Loucy (cell line): ENCODE measurements around the gene HDAC11.

ENCODE experiments used
- H2AFZ ChIP-seq: fragments of 200-600 bp; sonication (generic); 2 replicates; pipeline ENCODE4 v1.6.0; 2016; ENCODE audit warnings: antibody characterized with exemption, mild to moderate bottlenecking, low read length, moderate library complexity
- H3F3A ChIP-seq: fragments of 200-600 bp; 2 replicates; pipeline ENCODE4 v1.6.0; 2016; ENCODE audit warnings: antibody characterized with exemption, low read depth, mild to moderate bottlenecking
- H3K27me3 ChIP-seq: fragments of 200-600 bp; sonication (generic); 2 replicates; pipeline ENCODE4 v1.6.1; 2014; ENCODE audit warnings: low read length, mild to moderate bottlenecking; ENCODE audit not compliant: insufficient read depth, poor library complexity, severe bottlenecking
- H3K36me3 ChIP-seq: fragments of 200-600 bp; sonication (generic); 2 replicates; pipeline ENCODE4 v1.6.1; 2016; ENCODE audit warnings: low read length; ENCODE audit not compliant: insufficient read depth
- H3K4me1 ChIP-seq: fragments of 200-600 bp; sonication (generic); 2 replicates; pipeline ENCODE4 v1.5.1; 2014; ENCODE audit warnings: low read length, mild to moderate bottlenecking; ENCODE audit not compliant: insufficient read depth, poor library complexity, severe bottlenecking
- H3K4me2 ChIP-seq: fragments of 200-600 bp; sonication (generic); 2 replicates; pipeline ENCODE4 v1.6.0; 2014; ENCODE audit warnings: antibody characterized with exemption, low read length, low read depth, mild to moderate bottlenecking; ENCODE audit not compliant: poor library complexity, severe bottlenecking
- H3K4me3 ChIP-seq: fragments of 200-600 bp; sonication (generic); 2 replicates; pipeline ENCODE4 v1.5.1; 2014; ENCODE audit warnings: low read length, mild to moderate bottlenecking, mixed read lengths; ENCODE audit not compliant: poor library complexity, severe bottlenecking
- H3K79me2 ChIP-seq: fragments of 200-600 bp; sonication (generic); 2 replicates; pipeline ENCODE4 v1.6.1; 2014; ENCODE audit warnings: low read length; ENCODE audit not compliant: insufficient read depth
- H3K9ac ChIP-seq: fragments of 200-600 bp; sonication (generic); 2 replicates; pipeline ENCODE4 v1.6.0; 2014; ENCODE audit warnings: mild to moderate bottlenecking, low read depth, low read length, moderate library complexity; ENCODE audit not compliant: poor library complexity, severe bottlenecking
- H3K9me2 ChIP-seq: fragments of 200-600 bp; sonication (generic); replicated peaks from 2 replicates; pipeline ENCODE4 v1.6.1; 2016; ENCODE audit warnings: low read depth, low read length, mixed read lengths
- H3K9me3 ChIP-seq: fragments of 200-600 bp; sonication (generic); 2 replicates; pipeline ENCODE4 v1.6.1; 2014; ENCODE audit warnings: mild to moderate bottlenecking, antibody characterized with exemption, low read length, low read depth; ENCODE audit not compliant: insufficient read depth
- H4K20me1 ChIP-seq: fragments of 200-600 bp; sonication (generic); 2 replicates; pipeline ENCODE4 v1.6.0; 2014; ENCODE audit warnings: antibody characterized with exemption, low read length, mild to moderate bottlenecking; ENCODE audit not compliant: insufficient read depth, poor library complexity, severe bottlenecking
- CTCF ChIP-seq: fragments of 200-600 bp; sonication (generic); conservative IDR thresholded peaks from 2 replicates; pipeline ENCODE4 v1.5.1; 2014; ENCODE audit warnings: mild to moderate bottlenecking, antibody characterized with exemption, low read length
- EZH2phosphoT487 ChIP-seq: fragments of 200-600 bp; IDR thresholded peaks from 2 replicates; pipeline ENCODE4 v1.6.1; 2018; ENCODE audit warnings: antibody characterized with exemption, mild to moderate bottlenecking, moderate library complexity, borderline replicate concordance

Gene HDAC11

GRCh38 chr3:13526626-13526949 lies 46.5 kb downstream of the HDAC11 start:
- no peak for TF ChIP-seq EZH2phosphoT487
- TF ChIP-seq CTCF: no peak
- no peak overlapping the region for H3K4me2 ChIP-seq

GRCh38 chr3:13528217-13528867 lies 48.2 kb downstream of the HDAC11 start:
- no peak overlapping the region for H2AFZ ChIP-seq
- no peaks in the 10 kb centered on the region for H3K36me3 ChIP-seq
- H3F3A ChIP-seq: no peaks in the 10 kb centered on the region
- no peaks in the 10 kb centered on the region for H3K4me1 ChIP-seq
- H3K27me3 ChIP-seq: no peaks in the 10 kb centered on the region
- no peaks in the 10 kb centered on the region for H3K9me3 ChIP-seq
- no peaks in the 10 kb centered on the region for H3K79me2 ChIP-seq
- H4K20me1 ChIP-seq: no peaks in the 10 kb centered on the region
- H3K4me2 ChIP-seq: no peak overlapping the region
- H3K9ac ChIP-seq: no peak overlapping the region
- no peak overlapping the region for H3K4me3 ChIP-seq
- H3K9me2 ChIP-seq: no peaks in the 10 kb centered on the region
- no peak; the same call in 1 of the 2 replicates for TF ChIP-seq CTCF
- TF ChIP-seq EZH2phosphoT487: no peak

More at GRCh38 chr3:13526626-13526949, 46.5 kb downstream of the HDAC11 start:
- H3K27me3 ChIP-seq: no peaks in the 10 kb centered on the region
- no peaks in the 10 kb centered on the region for H3K79me2 ChIP-seq
- H4K20me1 ChIP-seq: no peaks in the 10 kb centered on the region
- H3K4me1 ChIP-seq: no peaks in the 10 kb centered on the region
- H3K4me3 ChIP-seq: no peak overlapping the region
- H3K9ac ChIP-seq: no peak overlapping the region
- no peaks in the 10 kb centered on the region for H3K9me3 ChIP-seq
- no peaks in the 10 kb centered on the region for H3F3A ChIP-seq
- H3K36me3 ChIP-seq: no peaks in the 10 kb centered on the region
- H2AFZ ChIP-seq: no peak overlapping the region
- no peaks in the 10 kb centered on the region for H3K9me2 ChIP-seq

- Histone ChIP-seq H3K9ac (no peak overlapping the region), H3F3A (no peaks in the 10 kb centered on the region), H3K4me3 (no peak overlapping the region), H3K4me2 (no peak overlapping the region), H3K9me3 (no peaks in the 10 kb centered on the region), H2AFZ (no peak overlapping the region), H3K27me3 (no peaks in the 10 kb centered on the region), H4K20me1 (no peaks in the 10 kb centered on the region), H3K79me2 (no peaks in the 10 kb centered on the region), H3K4me1 (no peaks in the 10 kb centered on the region), H3K36me3 (no peaks in the 10 kb centered on the region), H3K9me2 (no peaks in the 10 kb centered on the region)
- TF ChIP-seq EZH2phosphoT487 (no peak), CTCF (no peak)
Observed at GRCh38 chr3:13529196-13530112, 49.3 kb downstream of the HDAC11 start.
